CD4-positive, alpha-beta T cell treated with Interleukin-15 for 4 hours (primary cell): ENCODE measurements around the gene TMPRSS3.

Source experiments
- DNase-seq: peaks from one replicate; pipeline ENCODE4 v3.0.0-alpha.2; 2020; ENCODE audit warnings: low spot score

TMPRSS3 gene

DNA sequence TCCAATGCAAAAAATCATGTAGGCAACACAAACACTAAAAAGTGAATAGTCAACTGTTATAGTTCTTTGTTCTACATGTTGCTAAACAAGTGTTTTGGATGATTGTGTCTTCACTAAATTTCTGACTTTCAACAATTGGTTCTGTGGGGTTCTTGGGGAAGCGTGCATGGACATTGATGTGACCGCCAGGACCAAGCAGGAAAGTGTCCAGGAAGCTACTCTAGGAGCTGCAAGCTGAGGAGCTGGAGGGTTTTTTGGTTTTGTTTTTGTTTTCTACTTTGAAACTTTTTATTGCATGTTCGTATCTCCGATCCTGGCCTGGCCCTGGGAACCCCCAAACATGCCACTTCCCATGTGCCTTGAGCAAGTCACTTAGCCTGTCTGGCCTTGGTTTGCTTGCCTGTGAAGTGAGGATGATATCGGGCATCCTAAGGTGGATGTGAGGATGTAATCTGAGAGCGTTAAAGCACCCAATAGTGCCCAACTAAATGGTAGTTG lies 8.0 kb downstream of the TMPRSS3 start:
- DNase-seq, result no peak

DNA sequence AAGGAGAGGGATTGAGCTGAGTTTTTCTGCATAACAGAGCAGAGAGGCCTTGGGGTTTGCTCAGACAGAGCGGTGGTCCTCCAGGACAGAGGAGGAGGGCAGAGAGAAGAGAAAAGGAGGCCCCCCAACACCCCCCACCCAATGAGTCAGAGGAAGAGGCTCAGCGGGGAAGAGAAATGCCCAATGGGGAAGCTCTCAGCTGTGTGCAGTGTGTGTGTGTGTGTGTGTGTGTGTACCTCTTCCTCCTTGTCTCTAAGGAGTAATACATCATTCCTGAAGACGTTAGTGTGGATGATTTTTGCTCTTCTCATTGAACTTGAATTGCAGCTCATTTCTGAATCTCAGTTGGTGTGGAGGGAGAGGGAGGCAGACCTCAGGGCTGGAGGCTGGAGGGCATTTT lies 8.7 kb downstream of the TMPRSS3 start:
- no peak for DNase-seq

GRCh38 chr21:42386034-42386591 lies 9.7 kb downstream of the TMPRSS3 start:
- no peak for DNase-seq

- no peak for DNase-seq
Observed at GRCh38 chr21:42385619-42386018, 10.2 kb downstream of the TMPRSS3 start.

GRCh38 chr21:42384989-42385388 lies 10.9 kb downstream of the TMPRSS3 start:
- no peak for DNase-seq

DNA sequence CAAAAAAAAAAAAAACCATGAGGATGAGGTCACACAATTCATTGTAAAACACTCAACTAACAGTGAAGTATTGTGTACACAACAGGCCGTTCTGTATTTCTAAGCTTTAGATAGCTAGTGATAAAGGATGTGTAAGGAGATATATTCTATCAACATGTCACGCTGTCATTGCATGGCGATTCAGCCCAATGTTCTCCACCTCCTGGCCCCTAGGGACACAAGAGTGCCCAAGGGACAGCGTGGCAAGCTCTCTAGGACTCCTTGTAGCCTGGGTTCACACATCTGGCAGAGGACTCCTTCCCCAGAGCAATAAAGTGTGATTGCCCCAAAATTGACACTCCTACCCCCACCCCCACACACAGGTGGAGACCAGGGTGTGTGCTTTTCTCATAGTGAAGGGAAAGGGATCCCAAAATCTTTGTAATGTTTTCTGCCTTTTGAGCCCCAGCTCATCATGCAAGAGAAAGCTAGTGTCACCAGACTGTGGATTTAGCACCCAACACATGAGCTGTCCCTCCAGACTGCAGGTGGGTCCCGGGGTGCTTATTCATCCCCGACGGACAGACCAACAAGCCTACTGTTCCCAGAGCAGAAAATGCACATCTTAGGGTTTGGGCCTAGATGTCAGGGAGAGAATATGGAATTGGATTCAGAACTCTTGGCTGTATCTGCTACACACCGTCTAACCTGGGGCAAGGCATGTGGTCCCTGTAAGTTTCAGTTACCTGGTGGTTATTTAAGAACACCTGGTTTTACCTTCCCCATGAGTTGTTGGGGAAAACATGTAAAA lies 11.5 kb downstream of the TMPRSS3 start:
- no peak for DNase-seq

- no peak for DNase-seq
Observed at GRCh38 chr21:42383331-42383730, 12.5 kb downstream of the TMPRSS3 start.

- DNase-seq, result no peak
Observed at GRCh38 chr21:42382915-42383314, 12.9 kb downstream of the TMPRSS3 start.

GRCh38 chr21:42381347-42381984 lies 14.4 kb downstream of the TMPRSS3 start:
- peak; percentile 62 for DNase-seq

GRCh38 chr21:42379426-42380215 lies 16.2 kb downstream of the TMPRSS3 start:
- no peak for DNase-seq

DNA sequence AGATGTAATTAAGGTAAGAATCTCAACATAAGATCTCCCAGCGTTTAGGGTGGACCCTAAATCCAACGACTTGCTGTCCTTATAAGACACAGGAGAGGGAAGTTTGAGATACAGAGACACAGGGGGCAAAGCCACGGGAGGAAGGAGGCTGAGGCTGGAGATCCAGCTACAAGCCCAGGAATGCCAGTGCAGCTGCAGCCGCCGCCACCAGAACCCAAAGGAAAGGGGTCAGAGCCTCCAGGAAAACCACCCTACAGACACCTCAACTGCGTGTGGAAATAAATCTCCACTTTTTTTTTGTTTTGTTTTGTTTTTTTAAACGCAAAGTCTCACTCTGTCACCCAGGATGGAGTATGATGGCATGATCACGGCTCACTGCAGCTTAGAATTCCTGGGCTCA lies 17.4 kb downstream of the TMPRSS3 start:
- DNase-seq, result no peak

- no peak for DNase-seq
Observed at GRCh38 chr21:42377951-42378340, 17.9 kb downstream of the TMPRSS3 start.

DNA sequence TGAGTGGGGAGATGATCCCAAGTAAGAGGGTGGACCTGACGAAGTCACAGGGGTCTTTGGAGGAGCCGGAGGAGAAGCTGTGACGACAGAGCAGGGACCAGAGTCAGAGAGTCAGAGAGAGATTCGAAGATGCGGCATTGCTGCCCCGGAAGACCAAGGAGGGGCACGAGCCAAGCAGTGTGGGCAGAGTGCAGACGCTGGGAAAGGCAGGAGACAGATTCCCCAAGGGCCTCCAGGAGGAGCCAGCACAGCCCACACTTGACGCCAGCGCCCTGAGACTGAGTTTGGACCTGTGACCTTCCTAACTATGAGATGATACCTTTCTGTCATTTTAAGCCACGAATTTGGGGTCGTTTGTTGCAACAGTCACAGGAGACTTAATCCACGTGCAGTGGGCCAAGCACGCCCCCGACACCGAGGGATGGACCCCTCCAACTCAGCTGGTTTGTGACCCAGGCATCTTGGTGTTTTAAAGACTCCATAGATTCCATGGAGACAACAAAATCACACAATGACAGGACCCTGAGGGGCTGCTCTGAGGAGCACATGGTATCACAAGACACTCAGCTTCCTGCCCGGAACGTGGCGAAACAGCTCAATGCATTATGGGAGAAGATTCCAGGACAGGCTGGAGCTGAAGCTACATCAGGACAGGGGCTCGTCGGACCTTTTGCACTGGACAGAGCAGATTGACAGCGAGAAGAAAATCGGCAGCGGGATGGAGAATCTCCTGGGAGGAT lies 18.5 kb downstream of the TMPRSS3 start:
- no peak for DNase-seq

GRCh38 chr21:42376338-42376982 lies 19.4 kb downstream of the TMPRSS3 start:
- no peak for DNase-seq

GRCh38 chr21:42375966-42376337 lies 19.9 kb downstream of the TMPRSS3 start:
- DNase-seq, result no peak

GRCh38 chr21:42375506-42375905 lies 20.3 kb downstream of the TMPRSS3 start:
- DNase-seq, result no peak

DNA sequence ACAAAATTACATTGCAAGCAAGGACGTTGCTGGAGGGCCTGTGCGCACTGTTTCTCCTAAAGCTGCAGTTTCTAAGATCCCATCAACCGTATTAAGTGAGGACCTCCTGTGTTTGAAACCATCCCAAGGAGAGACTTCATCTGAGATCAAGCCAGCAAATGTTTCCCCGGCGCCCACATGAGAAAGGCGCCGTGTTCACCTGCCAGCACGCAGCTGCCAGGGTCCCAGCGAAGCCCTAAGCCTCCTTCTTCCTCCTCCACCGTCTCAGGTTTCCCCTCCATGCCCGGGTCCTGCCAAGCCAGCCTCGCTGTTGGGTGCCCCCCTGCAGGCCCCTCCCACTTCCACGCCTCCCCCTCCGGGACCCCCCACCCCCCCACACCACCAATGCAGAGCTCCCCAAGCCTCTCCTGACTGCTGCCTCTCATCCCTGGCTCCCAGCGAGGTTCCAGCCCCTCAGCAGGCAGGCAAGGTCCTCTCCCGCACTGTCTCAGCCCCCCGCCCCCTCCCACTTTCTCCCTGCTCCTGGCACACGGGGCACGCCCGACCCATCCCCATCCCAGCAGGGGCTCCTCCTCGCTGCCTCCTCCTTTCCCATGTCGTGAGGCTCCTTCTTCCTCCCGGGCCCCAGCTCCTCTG lies 20.9 kb downstream of the TMPRSS3 start:
- DNase-seq, result no peak

GRCh38 chr21:42374457-42374856 lies 21.4 kb downstream of the TMPRSS3 start:
- no peak for DNase-seq

GRCh38 chr21:42373908-42374455 lies 21.9 kb downstream of the TMPRSS3 start:
- no peak for DNase-seq

GRCh38 chr21:42373196-42373907 lies 22.5 kb downstream of the TMPRSS3 start:
- DNase-seq, result no peak
